ENCODE data around the gene RNF4. TPM values are rescaled to one million over a fixed set of nuclear protein-coding genes. Genes with fewer than 3 reads are reported as not detected.
A peak's percentile ranks its signal among the peaks of the same experiment; 100 is the strongest.

RNF4 gene
- polyA plus RNA-seq, 3 donors: 28.8 to 41.3 (median 37.0) TPM

DNA sequence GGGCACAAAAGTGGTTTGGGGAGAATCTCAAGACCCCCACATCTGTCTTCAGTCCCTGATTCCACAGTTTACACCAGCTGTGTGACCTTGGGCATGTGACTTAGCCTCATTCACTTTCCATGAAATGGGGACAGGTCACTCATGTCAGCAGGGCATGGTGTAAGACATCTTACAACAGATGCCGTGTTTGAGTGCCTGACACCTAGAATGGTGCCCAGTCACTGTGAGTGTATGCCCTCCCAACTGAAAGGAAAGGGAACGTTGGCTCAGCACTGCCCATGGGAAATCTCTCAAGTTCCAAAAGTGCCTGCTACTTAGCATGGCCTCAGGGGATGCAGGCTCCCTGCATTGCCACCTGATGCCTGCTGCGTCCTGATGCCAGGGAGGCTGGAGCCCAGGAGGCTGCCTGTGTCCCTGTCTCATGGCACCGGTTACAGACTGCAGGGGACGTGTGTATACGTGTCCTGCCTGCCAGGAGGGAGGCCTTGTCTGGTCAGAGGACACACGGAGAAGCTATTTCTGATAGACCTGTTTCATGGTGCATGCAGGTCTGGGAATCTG is 32.2 kb downstream of the RNF4 start:
- peaks cover 31 to 78% of the 10 kb centered on the region in 2 donors for H3K36me3 ChIP-seq (replicated peaks in 1 of 2; ENCODE audit: control insufficient read depth in 1 of 2, insufficient read depth in 2 of 2, low read length in 2 of 2)
- H3K9ac ChIP-seq (ENCODE audit: insufficient read depth, low read length, poor library complexity, severe bottlenecking): no peak overlapping the region
- no peaks in the 10 kb centered on the region for H3K27me3 ChIP-seq (ENCODE audit: control insufficient read depth in 2 of 2, insufficient read depth in 2 of 2, low read length in 2 of 2)
- H3K4me3 ChIP-seq (replicated peaks in 1 of 3; ENCODE audit: low read depth in 2 of 3, low read length in 3 of 3): no peak overlapping the region
- H3K27ac ChIP-seq (ENCODE audit: low read depth in 1 of 2, low read length in 2 of 2): peak overlapping the region in 1 of 2 donors; percentile 59
- intact Hi-C loops (cut with micrococcal nuclease): no loop called here
- Mint-ChIP-seq H3K27me3 (ENCODE audit: low read depth in 3 of 3) (peaks cover 0 to 5% (median 1%) of the 10 kb centered on the region in 3 donors), H3K9me3 (no peaks in the 10 kb centered on the region), H3K4me1 (peaks cover 21% of the 10 kb centered on the region), H3K27ac (peak overlapping the region in 4 of 7 donors; percentile 20 to 68 (median 46)), H3K4me3 (no peak overlapping the region), H3K36me3 (peaks cover 50 to 86% of the 10 kb centered on the region in 2 donors)
- no peaks in the 10 kb centered on the region for H3K9me3 ChIP-seq (replicated peaks in 1 of 2; ENCODE audit: control insufficient read depth in 1 of 2, insufficient read depth in 1 of 2, low read length in 2 of 2)
- H3K4me1 ChIP-seq (ENCODE audit: control insufficient read depth in 1 of 2, insufficient read depth in 2 of 2, low read length in 2 of 2): peaks cover 18 to 20% of the 10 kb centered on the region in 2 donors
- no peak for TF ChIP-seq CTCF (IDR thresholded peaks at IDR 0.05)
- DNase-seq: no peak
- peaks cover 61% of the 10 kb centered on the region for H4K20me1 ChIP-seq (ENCODE audit: insufficient read depth, low read length)
- no peak overlapping the region for H3K4me2 ChIP-seq (replicated peaks; ENCODE audit: extremely low read depth, low read length, poor library complexity, severe bottlenecking)
- WGBS (ENCODE audit: insufficient coverage): 98% methylated on average over 7 of the region's 7 CpGs
- peaks cover 63% of the 10 kb centered on the region for H3K79me2 ChIP-seq (ENCODE audit: insufficient read depth, low read length)
- H2AFZ ChIP-seq (ENCODE audit: insufficient read depth, low read depth, low read length, poor library complexity, severe bottlenecking): no peak overlapping the region

- no peak overlapping the region for H2AFZ ChIP-seq (ENCODE audit: insufficient read depth, low read depth, low read length, poor library complexity, severe bottlenecking)
- Mint-ChIP-seq H3K36me3 (peaks cover 61 to 85% of the 10 kb centered on the region in 2 donors), H3K27me3 (ENCODE audit: low read depth in 3 of 3) (peaks cover 0 to 5% (median 0%) of the 10 kb centered on the region in 3 donors), H3K4me3 (no peak overlapping the region), H3K9me3 (no peaks in the 10 kb centered on the region), H3K27ac (peak overlapping the region in 4 of 7 donors; percentile 2 to 69 (median 27)), H3K4me1 (no peaks in the 10 kb centered on the region)
- no peaks in the 10 kb centered on the region for H3K9me3 ChIP-seq (replicated peaks in 1 of 2; ENCODE audit: control insufficient read depth in 1 of 2, insufficient read depth in 1 of 2, low read length in 2 of 2)
- peaks cover 65% of the 10 kb centered on the region for H4K20me1 ChIP-seq (ENCODE audit: insufficient read depth, low read length)
- H3K27me3 ChIP-seq (ENCODE audit: control insufficient read depth in 2 of 2, insufficient read depth in 2 of 2, low read length in 2 of 2): no peaks in the 10 kb centered on the region
- peaks cover 69% of the 10 kb centered on the region for H3K79me2 ChIP-seq (ENCODE audit: insufficient read depth, low read length)
- H3K4me1 ChIP-seq (ENCODE audit: control insufficient read depth in 1 of 2, insufficient read depth in 2 of 2, low read length in 2 of 2): no peaks in the 10 kb centered on the region
- no peak for TF ChIP-seq CTCF (IDR thresholded peaks at IDR 0.05)
- H3K27ac ChIP-seq (ENCODE audit: low read depth in 1 of 2, low read length in 2 of 2): peak overlapping the region in 1 of 2 donors; percentile 56
- no peak overlapping the region for H3K9ac ChIP-seq (ENCODE audit: insufficient read depth, low read length, poor library complexity, severe bottlenecking)
- intact Hi-C loops (cut with micrococcal nuclease): no loop called here
- DNase-seq: no peak
- 97% methylated on average over 3 of the region's 5 CpGs for WGBS (ENCODE audit: insufficient coverage)
- no peak overlapping the region for H3K4me2 ChIP-seq (replicated peaks; ENCODE audit: extremely low read depth, low read length, poor library complexity, severe bottlenecking)
- H3K36me3 ChIP-seq (replicated peaks in 1 of 2; ENCODE audit: control insufficient read depth in 1 of 2, insufficient read depth in 2 of 2, low read length in 2 of 2): peaks cover 43 to 88% of the 10 kb centered on the region in 2 donors
- no peak overlapping the region for H3K4me3 ChIP-seq (replicated peaks in 1 of 3; ENCODE audit: low read depth in 2 of 3, low read length in 3 of 3)
Observed at GRCh38 chr4:2503809-2504208, 34.9 kb downstream of the RNF4 start.

Data from CD14-positive monocyte (primary cell).